ENCODE data around the gene IL1RL2.

Gene IL1RL2

DNA sequence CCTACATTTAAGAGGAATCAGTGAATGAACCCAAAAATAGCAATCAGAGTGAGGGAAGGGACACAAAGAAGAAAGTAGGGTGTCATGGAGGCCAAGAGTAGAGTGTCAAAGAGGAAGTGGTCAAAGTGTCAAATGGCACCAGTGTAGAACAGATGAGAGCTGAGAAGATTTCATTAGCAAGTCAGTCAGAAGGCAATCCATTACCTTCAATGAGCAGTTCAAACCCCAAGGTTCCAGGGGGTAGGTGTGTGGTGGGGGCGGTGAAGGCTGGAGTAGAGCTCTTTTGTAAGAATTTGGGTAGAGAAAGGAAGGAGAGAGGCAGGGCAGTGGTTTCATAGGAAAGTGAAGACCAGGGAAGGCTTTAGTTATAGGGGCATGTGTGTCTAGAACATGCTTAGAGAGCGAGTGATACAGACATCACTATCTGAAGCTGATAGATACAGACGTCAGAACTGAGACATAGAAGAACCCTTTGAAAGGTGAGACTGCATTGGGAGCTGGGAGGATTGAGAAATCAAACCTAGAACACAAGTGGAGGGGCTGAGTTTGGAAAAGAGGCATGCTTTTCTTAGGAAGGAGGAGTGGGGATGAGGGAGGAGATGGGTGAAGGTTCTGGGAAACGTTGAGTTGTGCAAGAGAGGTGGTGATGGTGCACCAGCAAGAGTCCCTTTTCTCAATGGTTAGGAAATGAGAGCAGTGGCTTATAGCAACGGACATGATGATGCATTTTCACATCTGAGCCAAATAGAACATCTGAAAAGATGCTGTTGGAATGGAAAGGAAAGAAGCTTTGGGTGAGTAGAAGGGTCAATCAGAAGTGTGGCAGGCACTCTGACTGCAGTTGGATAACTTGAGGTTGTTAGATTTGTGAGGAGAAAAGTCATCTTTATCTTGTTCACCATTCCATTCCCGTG is 75.7 kb downstream of the IL1RL2 start:
- no peak for DNase-seq (ENCODE audit: low read depth in 4 of 4, low spot score in 1 of 4)

DNA sequence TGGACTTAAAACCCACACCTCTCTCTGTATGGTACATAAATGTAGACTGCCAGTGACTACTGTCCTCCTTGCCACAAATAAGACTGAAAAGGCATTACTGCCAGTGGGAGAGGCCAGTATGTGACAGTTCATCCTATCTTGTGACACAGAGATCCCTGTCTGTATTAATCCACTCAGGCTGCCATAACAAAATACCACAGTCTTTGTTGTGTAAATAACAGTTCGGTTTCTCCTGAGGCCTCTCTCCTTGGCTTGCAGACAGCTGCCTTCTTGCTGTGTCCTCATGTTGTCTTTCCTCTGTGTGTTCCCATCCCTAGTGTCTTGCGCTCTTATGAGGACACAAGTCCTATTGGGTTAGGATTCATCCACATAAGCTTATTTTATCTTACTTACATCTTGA is 78.1 kb downstream of the IL1RL2 start:
- no peak for DNase-seq (ENCODE audit: low read depth in 4 of 4, low spot score in 1 of 4)

DNA sequence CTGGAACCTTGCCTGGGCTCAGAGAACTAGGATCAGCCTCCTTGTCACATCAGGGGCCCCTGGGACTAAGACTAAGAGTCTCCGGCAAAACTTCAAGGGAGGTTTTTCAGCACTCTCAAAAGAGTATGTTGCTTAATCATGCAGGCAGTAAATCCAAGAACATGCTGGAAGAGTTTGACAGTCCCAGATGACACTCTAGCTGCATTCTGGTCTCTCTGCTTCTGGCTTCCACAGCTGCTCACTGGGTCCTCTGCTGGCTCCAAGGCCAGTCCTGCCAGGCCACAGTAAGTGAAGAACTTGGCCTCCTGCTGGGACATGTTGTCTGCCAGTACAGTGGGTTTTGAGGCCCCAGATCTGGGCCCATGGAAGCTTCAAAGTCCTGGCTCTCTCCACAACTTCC is 79.4 kb downstream of the IL1RL2 start:
- no peak for DNase-seq (ENCODE audit: low read depth in 4 of 4, low spot score in 1 of 4)

DNA sequence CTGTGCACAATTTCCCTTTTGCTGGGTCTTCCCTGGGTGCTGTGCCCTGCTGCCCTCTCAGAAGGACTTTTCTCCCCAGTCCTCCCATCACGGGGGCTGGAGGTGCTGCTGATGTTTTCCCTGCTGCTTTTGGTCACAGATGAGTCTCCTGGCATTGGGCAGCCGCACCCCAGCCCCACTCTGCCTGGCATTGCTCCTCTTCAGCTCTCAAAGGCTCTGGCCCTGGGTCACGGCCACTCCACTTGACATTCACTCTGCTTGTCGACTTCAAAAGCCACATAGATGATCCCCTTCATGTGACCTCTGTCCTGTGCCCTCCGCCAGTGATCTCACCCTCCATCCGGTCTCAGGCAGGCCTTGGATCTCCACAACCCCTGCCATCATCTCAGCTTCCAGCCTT is 81.0 kb downstream of the IL1RL2 start:
- no peak for DNase-seq (ENCODE audit: low read depth in 4 of 4, low spot score in 1 of 4)

DNA sequence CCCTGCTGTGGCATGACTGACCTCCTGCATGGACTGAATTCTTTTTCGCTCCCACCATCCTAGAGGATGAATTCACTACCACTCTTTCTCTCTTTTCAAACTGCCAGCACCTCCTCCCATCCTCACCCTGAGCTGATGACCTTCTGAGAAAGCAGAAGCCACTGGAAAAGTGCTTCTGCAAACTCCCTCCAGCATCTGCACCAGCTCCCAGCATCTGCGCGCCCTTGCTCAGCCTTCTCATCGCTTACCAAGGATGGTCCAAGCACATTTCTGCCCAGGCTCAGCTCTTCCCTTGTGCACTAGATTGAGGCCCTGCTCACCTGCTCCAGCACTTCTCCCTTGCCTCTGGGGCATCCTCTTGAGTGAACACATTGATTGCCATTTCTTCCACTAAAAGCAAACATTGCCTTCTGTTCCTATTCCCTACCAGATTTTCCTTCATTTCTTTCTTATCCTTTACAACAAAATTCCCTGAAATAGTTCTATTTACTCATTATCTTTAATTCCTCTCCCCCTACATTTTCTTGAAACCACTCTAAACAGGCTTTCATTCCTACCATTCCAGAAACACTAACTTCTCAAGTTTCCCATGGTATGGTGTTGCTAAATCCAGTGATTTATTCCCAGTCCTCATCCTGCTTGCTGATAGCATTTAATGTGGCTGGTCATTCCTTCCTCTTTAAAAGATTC is 81.8 kb downstream of the IL1RL2 start:
- DNase-seq (ENCODE audit: low read depth in 4 of 4, low spot score in 1 of 4): no peak

DNA sequence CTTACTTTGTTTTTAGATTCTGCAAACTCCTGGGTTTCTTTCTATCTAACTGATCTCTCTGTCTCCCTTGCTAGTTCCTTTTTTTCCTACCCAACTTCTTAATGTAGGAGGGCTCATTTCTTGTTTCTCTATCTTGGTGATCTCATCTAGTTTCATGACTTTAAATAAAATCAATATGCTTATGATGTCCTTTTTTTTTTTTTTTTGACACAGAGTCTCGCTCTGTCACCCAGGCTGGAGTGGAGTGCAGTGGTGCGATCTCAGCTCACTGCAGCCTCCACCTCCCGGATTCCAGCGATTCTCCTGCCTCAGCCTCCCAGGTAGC is 82.3 kb downstream of the IL1RL2 start:
- no peak for DNase-seq (ENCODE audit: low read depth in 4 of 4, low spot score in 1 of 4)

DNA sequence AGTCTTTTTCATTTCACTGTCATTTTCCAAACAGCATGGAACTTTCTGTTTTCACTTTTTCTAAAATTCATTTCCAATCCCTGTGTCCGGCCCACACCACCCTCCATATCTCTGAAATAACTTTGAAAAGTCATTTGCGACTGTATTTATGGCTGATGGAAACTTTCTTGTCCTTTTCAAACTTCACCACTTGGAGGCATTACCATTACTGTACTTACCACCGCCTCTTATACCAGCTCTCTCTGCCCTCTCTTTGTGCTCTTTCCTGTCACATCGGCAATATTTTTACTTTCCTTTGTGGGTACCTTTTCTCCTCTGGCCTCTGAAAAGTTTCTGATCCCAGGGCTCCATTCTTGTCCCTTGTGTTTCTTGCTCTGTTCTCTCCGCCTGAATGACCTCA is 85.0 kb downstream of the IL1RL2 start:
- no peak for DNase-seq (ENCODE audit: low read depth in 4 of 4, low spot score in 1 of 4)

DNA sequence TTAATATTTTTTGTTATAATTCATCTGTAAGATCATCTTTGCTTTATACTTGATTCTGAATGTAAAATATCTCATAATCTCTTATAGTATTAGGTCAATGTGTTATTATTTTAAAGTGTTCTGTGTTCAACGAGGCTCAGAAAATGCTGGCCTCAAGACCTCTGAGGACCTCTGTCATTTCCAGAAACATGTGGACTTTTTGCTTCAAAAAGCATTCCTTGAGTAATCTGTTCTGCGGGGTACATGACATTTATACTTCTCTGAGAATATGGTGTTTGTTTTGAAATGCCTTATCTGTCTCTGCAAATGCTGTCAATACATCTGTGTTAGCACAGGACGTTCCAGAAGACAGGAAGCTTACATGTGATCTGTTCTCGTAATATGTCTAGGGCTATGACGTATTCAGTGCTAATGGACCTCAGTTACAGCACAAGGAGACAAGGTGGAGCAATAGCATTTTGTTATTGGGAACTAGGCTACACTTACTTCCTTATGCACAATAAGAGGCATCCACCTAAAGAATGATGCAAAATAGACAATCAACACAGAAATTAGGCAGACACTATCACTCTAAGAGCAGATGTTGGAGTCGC is 86.9 kb downstream of the IL1RL2 start:
- no peak for DNase-seq (ENCODE audit: low read depth in 4 of 4, low spot score in 1 of 4)

DNA sequence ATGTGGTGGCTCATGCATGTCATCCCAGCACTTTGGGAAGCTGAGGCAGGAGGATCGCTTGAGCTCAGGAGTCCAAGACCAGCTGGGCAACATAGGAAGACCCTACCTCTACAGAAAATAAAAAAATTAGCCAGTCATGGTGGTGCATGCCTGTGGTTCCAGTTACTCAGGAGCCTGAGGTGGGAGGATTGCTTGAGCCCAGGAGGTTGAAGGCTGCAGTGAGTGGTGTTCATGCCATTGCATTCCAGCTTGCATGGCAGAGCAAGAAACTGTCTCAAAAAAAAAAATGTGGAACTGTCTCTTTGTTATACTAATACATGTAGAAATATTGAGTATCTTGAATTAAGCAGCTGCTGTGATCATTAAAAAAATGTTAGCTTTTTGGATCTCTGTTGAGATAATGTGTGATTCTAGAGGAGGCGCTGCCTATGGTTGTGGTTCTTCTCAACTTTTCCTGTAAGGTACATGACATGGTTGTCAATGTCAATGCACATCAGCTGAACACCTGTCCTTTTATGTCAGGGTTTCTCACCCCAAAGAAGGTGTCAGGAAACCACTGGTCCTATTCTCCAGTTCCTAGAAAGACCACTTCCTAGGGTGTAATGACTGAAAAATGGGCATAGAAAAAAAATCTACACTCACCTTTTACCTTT is 89.9 kb downstream of the IL1RL2 start:
- no peak for DNase-seq (ENCODE audit: low read depth in 4 of 4, low spot score in 1 of 4)

DNA sequence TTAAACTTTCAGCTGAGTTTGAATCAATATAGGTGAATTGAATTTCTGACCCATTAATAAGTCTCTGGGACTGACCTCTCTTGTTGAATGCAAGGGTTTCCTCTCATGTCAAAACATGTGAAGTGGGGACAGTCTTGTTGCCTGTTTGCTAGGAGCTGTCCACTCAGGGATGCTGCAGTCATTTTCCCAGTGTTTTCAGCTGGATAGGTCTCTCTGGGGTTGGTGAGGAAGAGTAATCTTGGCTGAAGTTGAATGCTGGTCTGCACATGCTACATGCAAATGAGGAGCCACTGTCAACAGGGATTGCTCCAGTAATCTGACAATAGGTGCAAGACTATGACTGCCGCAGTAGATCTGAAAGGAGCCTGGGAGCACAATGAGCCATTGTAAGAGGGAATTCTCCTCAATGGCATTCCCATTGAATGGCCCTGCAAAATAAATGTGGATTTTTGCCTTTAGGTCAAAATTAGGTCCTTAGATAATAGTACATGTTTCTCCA is 90.4 kb downstream of the IL1RL2 start:
- DNase-seq (ENCODE audit: low read depth in 4 of 4, low spot score in 1 of 4): no peak

DNA sequence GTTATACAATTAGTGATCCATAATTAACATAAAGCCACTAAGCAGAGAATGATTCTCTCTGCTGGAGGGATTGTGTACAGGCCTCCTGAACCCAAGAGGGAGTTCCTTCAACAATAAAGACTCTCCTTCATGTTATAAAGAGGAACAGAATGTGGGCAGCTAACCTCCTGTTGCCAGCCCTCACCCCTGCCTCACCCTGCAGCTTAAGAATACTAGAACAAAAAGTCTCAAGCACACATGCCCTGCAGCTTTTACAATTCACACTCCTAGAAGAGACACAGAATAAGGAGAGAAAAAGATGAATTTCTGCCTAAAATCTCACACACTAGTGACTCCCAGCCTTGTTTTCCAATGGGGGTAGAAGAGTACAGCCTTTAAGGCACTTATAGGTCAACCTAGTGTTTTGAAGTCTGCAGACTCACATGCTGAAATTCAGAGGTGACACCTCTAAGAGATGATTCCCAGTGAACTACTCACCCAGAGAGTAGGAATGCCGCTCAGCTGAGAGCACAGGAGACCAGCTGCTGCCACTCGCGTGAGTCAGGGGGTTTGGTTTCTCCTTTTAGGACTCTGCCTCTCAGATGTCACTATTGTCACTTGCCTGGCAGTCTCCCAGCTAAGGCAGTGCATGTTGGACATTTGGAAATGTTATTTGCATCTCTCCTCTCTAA is 92.0 kb downstream of the IL1RL2 start:
- no peak for DNase-seq (ENCODE audit: low read depth in 4 of 4, low spot score in 1 of 4)

DNA sequence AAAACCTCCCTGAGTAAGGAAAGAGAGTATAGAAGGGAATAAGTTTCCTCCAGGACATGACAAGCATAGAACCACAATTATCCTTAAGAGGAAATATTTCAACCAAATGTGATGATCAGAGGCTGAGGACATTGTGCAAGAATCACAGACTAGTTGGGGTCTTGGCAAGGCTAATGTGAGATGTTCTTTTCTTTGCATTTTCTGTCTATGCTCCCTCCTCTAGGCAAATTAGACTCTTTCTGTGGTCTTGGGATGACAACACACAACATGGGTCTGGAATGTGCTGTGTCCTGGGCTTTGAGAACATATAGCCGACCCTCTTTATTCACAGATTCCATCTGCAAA is 92.5 kb downstream of the IL1RL2 start:
- no peak for DNase-seq (ENCODE audit: low read depth in 4 of 4, low spot score in 1 of 4)

DNA sequence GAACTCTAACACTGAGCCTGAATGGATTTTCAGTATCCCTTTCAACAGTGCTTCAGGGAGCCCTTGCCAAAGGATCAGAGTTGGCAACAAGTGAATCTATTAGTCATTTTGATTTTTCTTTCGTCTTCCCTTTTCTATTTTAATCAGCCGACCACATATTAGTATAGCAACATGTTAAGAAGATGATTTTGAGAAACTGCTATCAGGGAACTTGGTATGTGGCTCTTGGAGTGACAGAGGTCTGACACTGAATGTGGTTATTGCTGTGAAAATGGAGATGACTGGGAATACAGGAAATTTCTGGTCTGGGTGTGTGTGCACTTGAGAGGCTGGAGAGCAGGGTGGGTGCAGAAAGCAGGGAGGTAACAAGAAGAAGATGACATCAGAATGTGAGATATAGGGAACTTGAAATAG is 95.9 kb downstream of the IL1RL2 start:
- DNase-seq (ENCODE audit: low read depth in 4 of 4, low spot score in 1 of 4): no peak

DNA sequence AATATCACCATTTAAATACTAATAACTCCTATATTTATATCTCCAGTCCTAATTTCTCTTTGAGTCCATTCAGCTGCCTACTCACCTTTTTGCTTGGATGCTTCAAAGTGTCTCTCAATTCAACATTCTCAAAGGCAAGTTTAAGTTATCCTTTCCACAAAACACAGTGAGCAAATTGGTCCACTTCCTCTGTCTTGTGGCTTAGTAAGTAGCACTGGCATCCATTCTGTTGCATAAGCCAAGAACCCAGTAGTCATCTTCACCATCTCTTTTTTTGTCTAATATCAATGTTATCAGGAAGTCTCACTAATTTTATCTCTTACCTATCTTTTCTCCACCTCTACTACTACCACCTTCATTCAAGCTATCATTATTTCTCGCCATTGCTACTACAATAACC is 97.2 kb downstream of the IL1RL2 start:
- no peak for DNase-seq (ENCODE audit: low read depth in 4 of 4, low spot score in 1 of 4)

DNA sequence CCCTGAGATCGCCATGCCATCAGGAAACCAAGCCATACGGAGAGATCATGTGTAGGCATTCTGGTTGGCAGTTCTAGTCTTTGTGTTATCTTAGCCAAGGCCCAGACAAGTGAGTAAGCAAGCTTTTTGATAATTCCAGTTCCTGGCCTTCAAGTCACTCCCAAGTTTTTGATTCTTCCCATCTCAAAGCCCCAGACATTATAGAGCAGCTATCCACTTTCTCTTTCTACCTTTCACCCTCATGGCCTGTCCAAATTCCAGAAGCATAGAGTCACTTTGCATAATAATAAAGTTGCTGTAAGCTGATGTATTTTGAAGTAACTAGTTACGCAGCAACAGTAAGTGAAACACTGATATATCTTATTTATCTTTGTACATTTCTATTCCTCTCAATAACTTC is 97.8 kb downstream of the IL1RL2 start:
- no peak for DNase-seq (ENCODE audit: low read depth in 4 of 4, low spot score in 1 of 4)

DNA sequence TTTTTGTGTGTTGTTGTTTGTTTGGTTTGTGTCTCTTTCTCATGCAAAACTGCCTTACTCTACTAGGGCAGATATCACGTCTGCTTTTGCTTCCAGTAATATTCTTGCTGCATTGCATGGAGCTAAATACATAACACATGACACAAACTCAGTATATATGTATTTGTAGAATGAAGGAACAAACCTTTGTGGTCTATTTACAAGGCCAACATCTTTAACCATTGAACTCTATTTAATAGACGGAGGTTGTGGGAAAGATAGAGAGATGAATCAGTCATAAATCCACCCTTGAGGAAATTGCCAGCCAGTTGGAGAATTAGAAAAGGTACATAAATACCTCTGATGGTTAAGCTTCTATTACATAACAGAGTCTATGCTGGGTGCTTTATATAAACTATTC is 98.5 kb downstream of the IL1RL2 start:
- DNase-seq (ENCODE audit: low read depth in 4 of 4, low spot score in 1 of 4): no peak

DNA sequence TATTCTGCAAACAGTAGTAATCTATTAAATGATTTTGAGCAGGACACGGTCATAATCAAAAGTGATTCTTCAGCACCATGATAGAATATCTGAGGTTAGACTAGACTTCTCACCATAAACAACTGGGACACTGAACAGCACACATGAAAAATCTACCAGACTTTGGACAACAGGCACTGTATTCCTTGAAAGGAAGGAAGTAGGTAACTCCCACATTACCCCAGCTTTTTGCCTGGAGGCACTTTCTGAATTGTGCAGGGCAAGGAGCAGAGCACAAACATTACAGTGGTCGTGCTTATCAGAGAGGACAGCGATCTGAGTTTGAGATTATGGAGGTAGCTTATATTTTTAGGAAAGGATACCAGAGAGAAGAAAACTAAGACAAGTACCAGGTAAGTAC is 99.2 kb downstream of the IL1RL2 start:
- DNase-seq (ENCODE audit: low read depth in 4 of 4, low spot score in 1 of 4): no peak

DNA sequence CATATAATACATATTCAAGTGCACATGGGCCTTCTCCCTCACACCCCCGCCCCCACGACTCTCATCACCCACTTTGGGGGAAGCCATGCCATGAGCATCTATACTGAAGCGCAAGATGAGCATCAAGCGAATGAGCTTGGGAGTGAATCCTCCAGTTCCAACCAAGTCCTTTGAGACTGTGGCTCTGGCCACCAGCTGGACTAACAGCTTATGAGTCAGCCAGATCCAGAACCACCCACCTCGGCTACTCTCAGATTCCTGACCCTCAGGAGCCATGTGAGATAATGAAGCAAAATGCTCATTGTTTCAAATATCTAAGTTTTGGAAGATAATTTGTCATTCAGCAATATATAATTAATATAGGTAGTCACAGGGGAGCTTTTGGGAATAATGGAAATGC is 102.3 kb downstream of the IL1RL2 start:
- DNase-seq (ENCODE audit: low read depth in 4 of 4, low spot score in 1 of 4): no peak

Data from stimulated activated CD4-positive, alpha-beta T cell treated with anti-CD3 and anti-CD28 coated beads, Interleukin-1b, Interleukin-23, amount 100 ng/mL, for 24 hours (primary cell).